Endothelial cell (in vitro differentiated cells): Measurements from ENCODE around the gene RAD51. TPM values are rescaled to one million over a fixed set of nuclear protein-coding genes. Genes with fewer than 3 reads are reported as not detected.
"Not testable (repeated sequence)": the region's sequence is repeated elsewhere in the genome, so short reads cannot be mapped to it uniquely, and the experiment has no call there.

ENCODE experiments used
- DNase-seq: peaks from one replicate; pipeline ENCODE4 v3.0.0; 2021; ENCODE audit warnings: low spot score
- H3K27ac Mint-ChIP-seq: one replicate; pipeline ENCODE4 v1.8.0; 2021; ENCODE audit warnings: mixed read lengths, inconsistent platforms; ENCODE audit not compliant: unreplicated experiment
- H3K27me3 Mint-ChIP-seq: one replicate; pipeline ENCODE4 v1.8.0; 2021; ENCODE audit warnings: mild to moderate bottlenecking, moderate library complexity, mixed read lengths, inconsistent platforms; ENCODE audit not compliant: unreplicated experiment
- H3K36me3 Mint-ChIP-seq: one replicate; pipeline ENCODE4 v1.8.0; 2021; ENCODE audit warnings: mild to moderate bottlenecking, low read depth, mixed read lengths, inconsistent platforms; ENCODE audit not compliant: unreplicated experiment
- H3K4me1 Mint-ChIP-seq: one replicate; pipeline ENCODE4 v1.8.0; 2021; ENCODE audit warnings: mild to moderate bottlenecking, mixed read lengths, inconsistent platforms; ENCODE audit not compliant: unreplicated experiment
- H3K4me3 Mint-ChIP-seq: one replicate; pipeline ENCODE4 v1.8.0; 2021; ENCODE audit warnings: mild to moderate bottlenecking, mixed read lengths, inconsistent platforms; ENCODE audit not compliant: unreplicated experiment
- H3K9me3 Mint-ChIP-seq: one replicate; pipeline ENCODE4 v1.8.0; 2021; ENCODE audit warnings: mixed read lengths, inconsistent platforms; ENCODE audit not compliant: unreplicated experiment
- total RNA-seq: library from RNA; stranded (reverse); fragmentation: NEBNext Ultra II Directional; extraction: Animal tissue kit (Norgen Biotek cat#: 25700); gene quantifications from one replicate; pipeline ENCODE4 v1.2.1, GENCODE V29; 2021; ENCODE audit not compliant: unreplicated experiment
- TF ChIP-seq, protein P1 (sequence below): fragments of 200-600 bp; sonication (generic); IDR thresholded peaks from one replicate; pipeline ENCODE4 v1.5.0; 2021; ENCODE audit warnings: antibody characterized with exemption; ENCODE audit not compliant: unreplicated experiment

The RAD51 gene
- total RNA-seq, 1 donor from 2014 or later: 9.6 TPM

DNA sequence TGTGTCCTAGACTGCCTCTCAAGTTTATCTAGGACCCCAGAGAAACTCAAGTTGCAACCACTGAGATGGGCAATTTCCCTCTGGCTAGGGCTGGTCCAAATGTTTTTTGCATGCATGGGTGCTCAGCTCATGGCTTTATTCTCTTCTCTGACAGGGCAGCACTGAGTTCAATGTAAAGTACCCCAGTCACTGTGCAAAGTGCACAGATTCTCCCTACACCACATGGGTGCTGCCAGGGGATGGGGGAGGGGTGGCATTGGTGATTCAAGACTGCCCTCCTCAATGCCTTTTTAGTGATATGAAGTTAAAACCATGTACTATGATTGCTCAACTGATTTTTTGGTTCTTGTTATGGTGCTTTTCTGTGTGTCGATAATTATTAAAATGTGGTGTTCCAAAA is 14.8 kb upstream of the RAD51 start:
- Mint-ChIP-seq H3K27me3 (peaks cover 3% of the 10 kb centered on the region), H3K4me1 (no peaks in the 10 kb centered on the region), H3K4me3 (no peak overlapping the region), H3K36me3 (peaks cover 1% of the 10 kb centered on the region), H3K9me3 (no peaks in the 10 kb centered on the region), H3K27ac (no peak overlapping the region)
- DNase-seq: no peak
- TF ChIP-seq, protein P1, sequence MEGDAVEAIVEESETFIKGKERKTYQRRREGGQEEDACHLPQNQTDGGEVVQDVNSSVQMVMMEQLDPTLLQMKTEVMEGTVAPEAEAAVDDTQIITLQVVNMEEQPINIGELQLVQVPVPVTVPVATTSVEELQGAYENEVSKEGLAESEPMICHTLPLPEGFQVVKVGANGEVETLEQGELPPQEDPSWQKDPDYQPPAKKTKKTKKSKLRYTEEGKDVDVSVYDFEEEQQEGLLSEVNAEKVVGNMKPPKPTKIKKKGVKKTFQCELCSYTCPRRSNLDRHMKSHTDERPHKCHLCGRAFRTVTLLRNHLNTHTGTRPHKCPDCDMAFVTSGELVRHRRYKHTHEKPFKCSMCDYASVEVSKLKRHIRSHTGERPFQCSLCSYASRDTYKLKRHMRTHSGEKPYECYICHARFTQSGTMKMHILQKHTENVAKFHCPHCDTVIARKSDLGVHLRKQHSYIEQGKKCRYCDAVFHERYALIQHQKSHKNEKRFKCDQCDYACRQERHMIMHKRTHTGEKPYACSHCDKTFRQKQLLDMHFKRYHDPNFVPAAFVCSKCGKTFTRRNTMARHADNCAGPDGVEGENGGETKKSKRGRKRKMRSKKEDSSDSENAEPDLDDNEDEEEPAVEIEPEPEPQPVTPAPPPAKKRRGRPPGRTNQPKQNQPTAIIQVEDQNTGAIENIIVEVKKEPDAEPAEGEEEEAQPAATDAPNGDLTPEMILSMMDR: no peak

DNA sequence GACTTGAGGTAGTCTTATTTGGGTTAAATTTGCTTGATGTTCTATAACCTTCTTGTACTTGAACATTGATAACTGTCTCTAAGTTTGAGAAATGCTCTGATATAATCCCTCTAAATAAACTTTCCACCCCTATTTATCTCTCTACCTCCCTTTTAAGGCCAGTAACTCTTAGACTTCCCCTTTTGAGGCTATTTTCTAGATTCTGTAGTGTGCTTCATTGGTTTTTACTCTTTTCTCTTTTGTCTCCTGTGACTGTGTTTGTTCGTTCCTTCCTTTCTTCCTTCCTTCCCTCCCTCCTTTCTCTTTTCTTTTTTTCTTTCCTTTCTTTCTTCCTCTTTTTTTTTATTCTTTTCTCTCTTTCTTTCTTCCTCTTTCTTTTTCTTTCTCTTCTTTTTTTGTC is 14.0 kb upstream of the RAD51 start:
- DNase-seq, H3K36me3 Mint-ChIP-seq, H3K27ac Mint-ChIP-seq: not testable (repeated sequence)

DNA sequence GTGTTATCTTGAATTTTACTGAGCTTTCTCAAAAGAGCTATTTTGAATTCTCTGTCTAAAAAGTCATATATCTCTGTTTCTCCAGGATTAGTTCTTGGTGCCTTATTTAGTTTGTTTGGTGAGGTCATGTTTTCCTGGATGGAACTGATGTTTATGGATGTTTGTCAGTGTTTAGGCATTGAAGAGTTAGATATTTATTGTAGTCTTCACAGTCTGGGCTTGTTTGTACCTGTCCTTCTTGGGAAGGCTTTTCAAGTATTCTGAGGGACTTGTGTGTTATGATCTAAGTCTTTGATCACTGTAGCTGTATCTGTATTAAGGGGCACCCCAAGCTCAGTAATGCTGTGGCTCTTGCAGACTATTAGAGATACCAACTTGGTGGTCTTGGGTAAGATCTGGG is 10.6 kb upstream of the RAD51 start:
- Mint-ChIP-seq H3K27me3 (peaks cover 2% of the 10 kb centered on the region), H3K9me3 (no peaks in the 10 kb centered on the region), H3K27ac (peak overlapping the region; percentile 48), H3K4me1 (no peaks in the 10 kb centered on the region), H3K36me3 (peaks cover 4% of the 10 kb centered on the region), H3K4me3 (no peak overlapping the region)
- TF ChIP-seq, protein P1: no peak
- DNase-seq: no peak

More for the DNA sequence above, 14.0 kb upstream of the RAD51 start:
- not testable (repeated sequence) for H3K4me3 Mint-ChIP-seq, H3K27me3 Mint-ChIP-seq, H3K9me3 Mint-ChIP-seq, H3K4me1 Mint-ChIP-seq

DNA sequence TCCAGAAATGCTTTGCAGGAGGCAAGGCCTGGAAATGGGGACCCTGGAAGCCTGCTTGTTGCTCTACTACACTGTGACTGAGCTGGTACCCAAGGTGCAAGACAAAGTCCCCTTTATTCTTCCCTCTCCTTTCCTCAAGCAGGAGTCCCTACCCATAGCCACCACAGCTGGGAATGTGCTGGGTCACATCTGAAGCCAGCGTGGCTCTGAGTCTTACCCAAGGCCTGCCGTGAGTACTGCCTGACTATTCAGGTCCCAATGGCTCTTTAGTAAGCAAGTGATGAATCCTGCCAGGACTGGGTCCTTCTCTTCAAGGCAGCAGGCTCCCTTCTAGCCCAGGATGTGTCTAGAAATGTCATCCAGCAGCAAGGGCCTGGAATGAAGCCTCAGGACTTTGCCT is 9.6 kb upstream of the RAD51 start:
- TF ChIP-seq, protein P1: no peak
- Mint-ChIP-seq H3K9me3 (no peaks in the 10 kb centered on the region), H3K27ac (no peak overlapping the region), H3K4me1 (no peaks in the 10 kb centered on the region), H3K36me3 (peaks cover 4% of the 10 kb centered on the region), H3K27me3 (peaks cover 2% of the 10 kb centered on the region), H3K4me3 (no peak overlapping the region)
- DNase-seq: no peak

DNA sequence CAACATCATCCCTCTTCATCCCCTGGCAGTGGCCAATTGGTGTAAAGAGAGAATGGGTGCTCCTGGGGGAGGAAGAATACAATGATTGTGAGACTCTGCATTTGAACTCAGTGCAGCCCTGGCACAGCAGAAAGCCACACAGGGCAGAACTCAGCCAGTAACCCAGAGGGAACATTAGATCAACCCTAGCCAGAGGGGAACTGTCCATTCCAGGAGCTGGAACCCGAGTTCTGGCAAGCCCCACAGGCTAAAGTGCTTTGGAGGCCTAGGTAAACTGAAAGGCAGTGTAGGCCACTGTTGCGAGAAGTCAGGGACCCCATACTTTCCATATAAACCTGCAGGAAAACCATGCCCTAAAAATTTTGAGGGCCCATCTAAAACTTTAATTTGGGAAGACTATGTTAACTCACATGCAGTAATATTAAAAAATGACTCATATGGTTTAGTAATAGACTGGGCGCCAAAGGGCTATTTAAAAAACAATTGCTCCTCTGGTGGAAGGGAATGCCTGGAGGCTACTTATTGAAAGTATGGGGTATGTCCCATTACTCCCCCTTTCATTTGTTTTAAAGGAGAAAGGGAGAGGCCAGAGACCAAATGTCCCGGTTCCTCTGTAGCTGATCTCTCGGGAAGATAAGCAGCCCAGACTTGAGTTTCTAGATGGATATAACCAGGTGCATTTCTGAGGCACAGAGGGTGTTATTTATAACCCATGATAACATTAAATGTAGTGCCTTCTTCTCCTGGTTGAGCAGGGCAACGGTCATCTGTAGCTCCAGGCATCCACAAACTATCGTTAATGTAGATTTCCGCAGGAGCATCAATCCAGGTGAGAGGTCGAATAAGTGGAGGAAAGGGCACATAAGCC is 5.8 kb upstream of the RAD51 start:
- H3K4me3 Mint-ChIP-seq: no peak overlapping the region
- peaks cover 5% of the 10 kb centered on the region for H3K27me3 Mint-ChIP-seq
- no peak for DNase-seq
- TF ChIP-seq, protein P1: no peak
- no peak overlapping the region for H3K27ac Mint-ChIP-seq
- no peaks in the 10 kb centered on the region for H3K9me3 Mint-ChIP-seq
- peaks cover 4% of the 10 kb centered on the region for H3K36me3 Mint-ChIP-seq
- H3K4me1 Mint-ChIP-seq: peaks cover 5% of the 10 kb centered on the region
